Esophagus muscularis mucosa (tissue), 4 donors: Measurements from ENCODE around the gene DYDC2.

Experiments
- CTCF ChIP-seq, 3 experiments: fragments of 200-600 bp in 2 of 3; fragments of 450-650 bp in 1 of 3; sonication (generic) in 2 of 3; IDR thresholded peaks; one replicate each; pipeline ENCODE4 v1.5.1; 2017 to 2019; ENCODE audit warnings: antibody characterized with exemption in 3 of 3, mild to moderate bottlenecking in 2 of 3, moderate library complexity in 1 of 3
- EP300 ChIP-seq: sonication (generic); formaldehyde crosslinking; IDR thresholded peaks from one replicate; pipeline ENCODE4 v1.6.1; 2017; ENCODE audit warnings: antibody characterized with exemption
- POLR2A ChIP-seq: fragments of 450-650 bp; IDR thresholded peaks from one replicate; pipeline ENCODE4 v1.6.1; 2017; ENCODE audit warnings: antibody characterized with exemption, moderate library complexity, mild to moderate bottlenecking, low read depth
- POLR2AphosphoS5 ChIP-seq, 2 donors: sonication (generic); formaldehyde crosslinking; IDR thresholded peaks; one replicate each; pipeline ENCODE4 v1.6.1; 2017; ENCODE audit warnings: antibody characterized with exemption in 2 of 2

GRCh38 chr10:80406204-80406603 is 49.6 kb downstream of the DYDC2 start:
- TF ChIP-seq CTCF (IDR thresholded peaks at IDR 0.05) (no peak), POLR2A (no peak), POLR2AphosphoS5 (IDR thresholded peaks at IDR 0.05) (no peak), EP300 (no peak)
